ENCODE results near the gene GPR18. TPM values are rescaled to one million over a fixed set of nuclear protein-coding genes. Genes with fewer than 3 reads are reported as not detected.

Gene GPR18
- total RNA-seq, 1 experiment from 2014 or later: not detected

- peaks cover 39% of the 10 kb centered on the region for H3K79me2 ChIP-seq (ENCODE audit: low read depth)
- no peaks in the 10 kb centered on the region for H3K9me3 ChIP-seq (ENCODE audit: insufficient read depth, low read depth)
- no peak overlapping the region for H3K4me2 ChIP-seq
- peaks cover 30% of the 10 kb centered on the region; the same call in 1 of the 2 replicates for H4K20me1 ChIP-seq (ENCODE audit: insufficient read depth)
- H3K27me3 ChIP-seq (ENCODE audit: insufficient read depth, low read depth): no peaks in the 10 kb centered on the region
- H3K4me3 ChIP-seq: no peak overlapping the region
- H3K4me1 ChIP-seq (replicated peaks; ENCODE audit: insufficient read depth): no peaks in the 10 kb centered on the region
- POLR2A ChIA-PET (ENCODE audit: unreplicated experiment): no interaction called here
- no TSS peak for BruUV-seq (replicated peaks)
- no peak overlapping the region for H3K27ac ChIP-seq
- no peaks in the 10 kb centered on the region for H3K9me2 ChIP-seq (ENCODE audit: insufficient read depth)
- TF ChIP-seq CTCF (conservative IDR thresholded peaks at IDR 0.05) (no peak), EZH2 (IDR thresholded peaks at IDR 0.05; ENCODE audit: low read depth) (no peak)
- CTCF ChIA-PET: no interaction called here
- H3K36me3 ChIP-seq (ENCODE audit: low read depth): peaks cover 5% of the 10 kb centered on the region; the same call in 1 of the 2 replicates
- H3F3A ChIP-seq (ENCODE audit: insufficient read depth, low read depth): peaks cover 38% of the 10 kb centered on the region
- DNase-seq: no peak
- H2AFZ ChIP-seq: no peak overlapping the region
- intact Hi-C loops (cut with micrococcal nuclease; ENCODE audit: unreplicated experiment): loop anchor here (1.0 to 10.0 kb wide), 4 partner anchors 168 to 427 kb away; no protein-coding TSS in a partner anchor
These were observed 10.6 kb upstream of the GPR18 start for GRCh38 chr13:99268822-99269221.

- H3K4me2 ChIP-seq: no peak overlapping the region
- H4K20me1 ChIP-seq (ENCODE audit: insufficient read depth): peaks cover 30% of the 10 kb centered on the region; the same call in 1 of the 2 replicates
- POLR2A ChIA-PET (ENCODE audit: unreplicated experiment): no interaction called here
- TF ChIP-seq EZH2 (IDR thresholded peaks at IDR 0.05; ENCODE audit: low read depth) (no peak), CTCF (conservative IDR thresholded peaks at IDR 0.05) (no peak)
- no peak overlapping the region for H3K4me3 ChIP-seq
- H3K9me2 ChIP-seq (ENCODE audit: insufficient read depth): no peaks in the 10 kb centered on the region
- H3K4me1 ChIP-seq (replicated peaks; ENCODE audit: insufficient read depth): no peaks in the 10 kb centered on the region
- CTCF ChIA-PET: interaction anchor here (0.6 kb wide), 1 partner anchor 222 kb away, joined by 5 read pairs; no protein-coding TSS in a partner anchor
- BruUV-seq (replicated peaks): no TSS peak
- H3K9me3 ChIP-seq (ENCODE audit: insufficient read depth, low read depth): no peaks in the 10 kb centered on the region
- peaks cover 44% of the 10 kb centered on the region for H3F3A ChIP-seq (ENCODE audit: insufficient read depth, low read depth)
- intact Hi-C loops (cut with micrococcal nuclease; ENCODE audit: unreplicated experiment): loop anchor here (5.0 to 10.0 kb wide), 3 partner anchors 183 to 426 kb away; no protein-coding TSS in a partner anchor
- peaks cover 36% of the 10 kb centered on the region for H3K79me2 ChIP-seq (ENCODE audit: low read depth)
- no peaks in the 10 kb centered on the region for H3K27me3 ChIP-seq (ENCODE audit: insufficient read depth, low read depth)
- H3K27ac ChIP-seq: no peak overlapping the region
- no peak for DNase-seq
- no peak overlapping the region for H2AFZ ChIP-seq
- peaks cover 11% of the 10 kb centered on the region; the same call in 1 of the 2 replicates for H3K36me3 ChIP-seq (ENCODE audit: low read depth)
These were observed 9.7 kb upstream of the GPR18 start for GRCh38 chr13:99267927-99268326.

- DNase-seq: no peak
- no peaks in the 10 kb centered on the region for H3K9me3 ChIP-seq (ENCODE audit: insufficient read depth, low read depth)
- CTCF ChIA-PET: interaction anchor here (0.9 to 1.0 kb wide), 3 partner anchors 68 to 169 kb away, joined by 3 to 4 read pairs (median 4); no protein-coding TSS in a partner anchor
- no peaks in the 10 kb centered on the region for H3K27me3 ChIP-seq (ENCODE audit: insufficient read depth, low read depth)
- H3K4me2 ChIP-seq: no peak overlapping the region
- BruUV-seq (replicated peaks): no TSS peak
- H4K20me1 ChIP-seq (ENCODE audit: insufficient read depth): peaks cover 35% of the 10 kb centered on the region; the same call in 1 of the 2 replicates
- H3K9me2 ChIP-seq (ENCODE audit: insufficient read depth): no peaks in the 10 kb centered on the region
- H2AFZ ChIP-seq: no peak overlapping the region
- H3K27ac ChIP-seq: no peak overlapping the region
- POLR2A ChIA-PET (ENCODE audit: unreplicated experiment): no interaction called here
- H3F3A ChIP-seq (ENCODE audit: insufficient read depth, low read depth): peaks cover 44% of the 10 kb centered on the region
- peaks cover 7% of the 10 kb centered on the region; the same call in 1 of the 2 replicates for H3K36me3 ChIP-seq (ENCODE audit: low read depth)
- H3K4me1 ChIP-seq (replicated peaks; ENCODE audit: insufficient read depth): no peaks in the 10 kb centered on the region
- H3K79me2 ChIP-seq (ENCODE audit: low read depth): peaks cover 33% of the 10 kb centered on the region
- intact Hi-C loops (cut with micrococcal nuclease; ENCODE audit: unreplicated experiment): loop anchor here (1.0 to 10.0 kb wide), 4 partner anchors 91 to 425 kb away; no protein-coding TSS in a partner anchor
- no peak for TF ChIP-seq EZH2 (IDR thresholded peaks at IDR 0.05; ENCODE audit: low read depth)
- no peak for TF ChIP-seq CTCF (conservative IDR thresholded peaks at IDR 0.05)
- no peak overlapping the region for H3K4me3 ChIP-seq
These were observed 8.6 kb upstream of the GPR18 start for GRCh38 chr13:99266827-99267226.

Data from PC-9 (cell line).